ENCODE results near the gene AUTS2. TPM values are rescaled to one million over a fixed set of nuclear protein-coding genes. Genes with fewer than 3 reads are reported as not detected.
A peak's percentile ranks its signal among the peaks of the same experiment; 100 is the strongest.

AUTS2 gene
- total RNA-seq, 5 donors from 2014 or later (not counting 1 experiment from before 2014, with no cell fraction given): 10.6 to 66.2 (median 37.6) TPM

GRCh38 chr7:70608229-70608628, 1010.0 kb downstream of the AUTS2 start:
- Histone ChIP-seq H3K9me3 (no peaks in the 10 kb centered on the region), H3K4me3 (ENCODE audit: control insufficient read depth in 1 of 2, extremely low read depth in 1 of 2, low read length in 1 of 2) (no peak overlapping the region), H3K36me3 (ENCODE audit: control insufficient read depth in 2 of 2, extremely low read depth in 1 of 2, insufficient read depth in 1 of 2, low read length in 1 of 2) (no peaks in the 10 kb centered on the region), H3K27ac (ENCODE audit: low read length) (no peak overlapping the region), H3K4me1 (ENCODE audit: control insufficient read depth in 1 of 2, extremely low read depth in 1 of 2, insufficient read depth in 2 of 2, low read length in 2 of 2) (no peaks in the 10 kb centered on the region), H3K27me3 (replicated peaks in 1 of 2; ENCODE audit: control insufficient read depth in 2 of 2, extremely low read depth in 1 of 2, insufficient read depth in 2 of 2, low read length in 1 of 2) (no peaks in the 10 kb centered on the region)
- Mint-ChIP-seq H3K9me3 (peaks cover 0 to 4% (median 0%) of the 10 kb centered on the region in 3 donors), H3K27me3 (no peaks in the 10 kb centered on the region), H3K36me3 (no peaks in the 10 kb centered on the region), H3K27ac (no peak overlapping the region), H3K4me3 (no peak overlapping the region), H3K4me1 (no peaks in the 10 kb centered on the region)
- WGBS (ENCODE audit: insufficient coverage): 89% methylated on average over 2 of the region's 3 CpGs
- ATAC-seq (replicated peaks in 1 of 4): no peak
- CTCF ChIA-PET: no interaction called here
- POLR2A ChIA-PET: no interaction called here
- no peak for DNase-seq

GRCh38 chr7:70612811-70613210, 1014.5 kb downstream of the AUTS2 start:
- H3K4me3 Mint-ChIP-seq: no peak overlapping the region

DNA sequence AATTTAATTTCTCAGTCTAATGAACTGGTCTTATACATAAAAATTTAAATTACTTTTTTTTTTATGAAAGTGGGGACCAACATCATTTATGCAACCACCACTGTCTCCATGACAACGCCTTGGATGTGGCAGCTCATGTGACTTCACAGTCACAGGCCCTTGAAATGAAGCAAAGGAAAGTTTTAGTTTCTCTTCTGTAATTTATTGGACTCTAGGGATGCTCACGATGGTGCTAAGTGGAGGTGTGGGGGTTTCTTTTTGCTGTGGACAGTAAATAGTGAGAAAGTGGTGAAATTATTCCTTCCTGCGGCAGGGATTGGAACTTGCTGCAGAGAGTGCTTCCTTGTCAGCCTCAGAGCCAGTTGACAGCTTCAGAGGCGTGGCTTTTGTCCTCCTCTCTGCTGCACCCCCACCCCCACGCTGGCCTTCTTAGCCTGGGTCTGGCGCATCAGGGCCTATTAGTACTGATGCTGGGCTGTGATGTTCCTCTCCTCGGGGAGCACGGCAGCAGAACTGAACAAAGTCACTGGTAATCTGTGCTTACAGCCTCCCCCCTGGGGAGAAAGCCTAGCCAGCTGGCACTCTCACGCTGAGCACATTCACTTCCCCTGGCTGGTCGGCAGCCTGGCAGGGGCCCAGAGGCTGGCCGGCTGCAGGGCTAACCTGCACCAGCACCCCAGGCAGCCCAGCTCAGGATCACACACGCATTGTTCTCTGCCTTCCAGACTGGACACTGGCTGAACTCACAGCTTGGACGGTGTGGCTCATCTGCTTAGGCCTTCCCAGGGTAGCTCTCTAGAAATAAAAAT, 1016.2 kb downstream of the AUTS2 start:
- Mint-ChIP-seq H3K9me3 (no peaks in the 10 kb centered on the region), H3K27me3 (no peaks in the 10 kb centered on the region), H3K27ac (peak overlapping the region in 1 of 2 donors; percentile 16), H3K36me3 (no peaks in the 10 kb centered on the region), H3K4me1 (no peaks in the 10 kb centered on the region), H3K4me3 (no peak overlapping the region)
- DNase-seq (peak in 1 of 35 experiments; percentile 11), ATAC-seq (replicated peaks in 1 of 4) (peak in 1 of 4 experiments; percentile 17)
- peaks cover 0 to 2% of the 10 kb centered on the region in 2 experiments for H3K27me3 ChIP-seq (replicated peaks in 1 of 2; ENCODE audit: control insufficient read depth in 2 of 2, extremely low read depth in 1 of 2, insufficient read depth in 2 of 2, low read length in 1 of 2)
- no peaks in the 10 kb centered on the region for H3K36me3 ChIP-seq (ENCODE audit: control insufficient read depth in 2 of 2, extremely low read depth in 1 of 2, insufficient read depth in 1 of 2, low read length in 1 of 2)
- no peak overlapping the region for H3K27ac ChIP-seq (ENCODE audit: low read length)
- H3K4me3 ChIP-seq (ENCODE audit: control insufficient read depth in 1 of 2, extremely low read depth in 1 of 2, low read length in 1 of 2): no peak overlapping the region
- H3K9me3 ChIP-seq: no peaks in the 10 kb centered on the region
- WGBS (ENCODE audit: insufficient coverage): 81% methylated on average over 10 of the region's 13 CpGs
- H3K4me1 ChIP-seq (ENCODE audit: control insufficient read depth in 1 of 2, extremely low read depth in 1 of 2, insufficient read depth in 2 of 2, low read length in 2 of 2): peaks cover 0 to 3% of the 10 kb centered on the region in 2 experiments
- CTCF ChIA-PET: no interaction called here
- POLR2A ChIA-PET: interaction anchor here in 1 of 2 donors (0.7 kb wide), 1 partner anchor 9 kb away, joined by 3 read pairs; no protein-coding TSS in a partner anchor

More at GRCh38 chr7:70612811-70613210, 1014.5 kb downstream of the AUTS2 start:
- ChIA-PET POLR2A (no interaction called here), CTCF (no interaction called here)
- H3K4me1 ChIP-seq (ENCODE audit: control insufficient read depth in 1 of 2, extremely low read depth in 1 of 2, insufficient read depth in 2 of 2, low read length in 2 of 2): peaks cover 0 to 3% of the 10 kb centered on the region in 2 experiments
- H3K27me3 ChIP-seq (replicated peaks in 1 of 2; ENCODE audit: control insufficient read depth in 2 of 2, extremely low read depth in 1 of 2, insufficient read depth in 2 of 2, low read length in 1 of 2): peaks cover 0 to 2% of the 10 kb centered on the region in 2 experiments
- Mint-ChIP-seq H3K9me3 (no peaks in the 10 kb centered on the region), H3K27me3 (no peaks in the 10 kb centered on the region), H3K36me3 (no peaks in the 10 kb centered on the region), H3K4me1 (no peaks in the 10 kb centered on the region), H3K27ac (no peak overlapping the region)
- ATAC-seq (replicated peaks in 1 of 4) (no peak), DNase-seq (no peak)
- WGBS (ENCODE audit: insufficient coverage): no CpG with 5 or more reads among the region's 5 CpGs
- H3K9me3 ChIP-seq: no peaks in the 10 kb centered on the region
- H3K27ac ChIP-seq (ENCODE audit: low read length): no peak overlapping the region
- H3K36me3 ChIP-seq (ENCODE audit: control insufficient read depth in 2 of 2, extremely low read depth in 1 of 2, insufficient read depth in 1 of 2, low read length in 1 of 2): no peaks in the 10 kb centered on the region
- H3K4me3 ChIP-seq (ENCODE audit: control insufficient read depth in 1 of 2, extremely low read depth in 1 of 2, low read length in 1 of 2): no peak overlapping the region

DNA sequence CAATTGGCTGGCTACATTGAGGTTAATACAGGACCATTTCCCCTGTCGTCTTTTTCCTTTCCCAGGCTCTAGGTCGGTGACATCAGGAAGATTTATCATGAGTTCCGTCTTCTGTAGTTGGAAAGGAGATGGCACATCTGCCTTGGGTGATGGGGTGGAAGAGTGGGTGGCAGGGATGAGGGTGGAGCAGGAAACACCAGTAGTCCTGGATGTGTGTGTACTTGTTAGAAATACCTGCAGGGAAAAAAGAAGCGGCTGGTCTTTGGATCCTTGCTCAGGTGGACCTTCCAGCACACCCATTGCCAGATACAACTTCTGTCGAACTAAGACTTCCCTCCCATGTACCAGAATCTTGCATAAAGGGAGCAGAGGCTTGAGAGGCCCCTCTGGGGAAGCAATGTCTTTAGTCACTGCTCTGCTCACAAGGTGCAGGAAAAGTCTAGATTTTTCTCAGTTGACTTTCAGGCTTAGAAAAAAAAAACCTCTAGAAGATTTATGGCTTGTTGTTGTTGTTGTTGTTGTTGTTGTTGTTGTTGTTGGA, 1016.9 kb downstream of the AUTS2 start:
- Mint-ChIP-seq H3K27ac (no peak overlapping the region), H3K4me3 (no peak overlapping the region), H3K27me3 (no peaks in the 10 kb centered on the region), H3K36me3 (no peaks in the 10 kb centered on the region), H3K9me3 (no peaks in the 10 kb centered on the region), H3K4me1 (no peaks in the 10 kb centered on the region)
- DNase-seq (no peak), ATAC-seq (replicated peaks in 1 of 4) (no peak)
- ChIA-PET CTCF (no interaction called here), POLR2A (interaction anchor here in 1 of 2 donors (0.7 kb wide), 1 partner anchor 10 kb away, joined by 3 read pairs; no protein-coding TSS in a partner anchor)
- 68% methylated on average over 2 of the region's 5 CpGs for WGBS (ENCODE audit: insufficient coverage)
- no peak overlapping the region for H3K4me3 ChIP-seq (ENCODE audit: control insufficient read depth in 1 of 2, extremely low read depth in 1 of 2, low read length in 1 of 2)
- peaks cover 0 to 3% of the 10 kb centered on the region in 2 experiments for H3K4me1 ChIP-seq (ENCODE audit: control insufficient read depth in 1 of 2, extremely low read depth in 1 of 2, insufficient read depth in 2 of 2, low read length in 2 of 2)
- no peak overlapping the region for H3K27ac ChIP-seq (ENCODE audit: low read length)
- H3K9me3 ChIP-seq: no peaks in the 10 kb centered on the region
- H3K36me3 ChIP-seq (ENCODE audit: control insufficient read depth in 2 of 2, extremely low read depth in 1 of 2, insufficient read depth in 1 of 2, low read length in 1 of 2): no peaks in the 10 kb centered on the region
- peaks cover 0 to 2% of the 10 kb centered on the region in 2 experiments for H3K27me3 ChIP-seq (replicated peaks in 1 of 2; ENCODE audit: control insufficient read depth in 2 of 2, extremely low read depth in 1 of 2, insufficient read depth in 2 of 2, low read length in 1 of 2)

DNA sequence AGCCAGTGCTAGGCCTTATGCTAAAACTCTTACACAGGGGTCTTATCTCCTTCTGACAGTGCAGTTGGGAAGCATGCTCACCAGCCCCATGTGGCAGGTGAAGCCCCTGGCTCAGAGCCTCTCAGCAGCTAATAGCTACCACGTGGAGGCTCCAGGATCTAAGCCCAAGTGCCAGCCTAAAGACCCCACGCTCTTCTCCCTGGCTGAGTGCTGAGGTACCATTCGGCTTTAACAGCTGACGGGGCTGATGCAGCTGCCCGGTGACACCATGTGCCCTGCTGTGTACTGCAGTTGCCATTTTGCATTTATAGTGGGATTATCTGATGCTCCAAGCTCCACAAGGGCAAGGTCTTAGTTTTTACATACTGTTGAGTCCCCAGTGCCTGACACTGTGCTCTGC, 1017.9 kb downstream of the AUTS2 start:
- Histone ChIP-seq H3K36me3 (ENCODE audit: control insufficient read depth in 2 of 2, extremely low read depth in 1 of 2, insufficient read depth in 1 of 2, low read length in 1 of 2) (no peaks in the 10 kb centered on the region), H3K9me3 (no peaks in the 10 kb centered on the region), H3K27me3 (replicated peaks in 1 of 2; ENCODE audit: control insufficient read depth in 2 of 2, extremely low read depth in 1 of 2, insufficient read depth in 2 of 2, low read length in 1 of 2) (peaks cover 0 to 2% of the 10 kb centered on the region in 2 experiments), H3K4me3 (ENCODE audit: control insufficient read depth in 1 of 2, extremely low read depth in 1 of 2, low read length in 1 of 2) (no peak overlapping the region), H3K27ac (ENCODE audit: low read length) (no peak overlapping the region), H3K4me1 (ENCODE audit: control insufficient read depth in 1 of 2, extremely low read depth in 1 of 2, insufficient read depth in 2 of 2, low read length in 2 of 2) (peaks cover 0 to 3% of the 10 kb centered on the region in 2 experiments)
- DNase-seq (no peak), ATAC-seq (replicated peaks in 1 of 4) (no peak)
- WGBS (ENCODE audit: insufficient coverage): 76% methylated on average over 5 of the region's 5 CpGs
- ChIA-PET POLR2A (interaction anchor here in 1 of 2 donors (0.6 kb wide), 1 partner anchor 1567 kb away, joined by 3 read pairs; no protein-coding TSS in a partner anchor), CTCF (no interaction called here)
- no peak overlapping the region for H3K27ac Mint-ChIP-seq
- no peaks in the 10 kb centered on the region for H3K4me1 Mint-ChIP-seq
- H3K36me3 Mint-ChIP-seq: no peaks in the 10 kb centered on the region
- no peak overlapping the region for H3K4me3 Mint-ChIP-seq
- H3K9me3 Mint-ChIP-seq: no peaks in the 10 kb centered on the region
- H3K27me3 Mint-ChIP-seq: no peaks in the 10 kb centered on the region

GRCh38 chr7:70616821-70617220, 1018.5 kb downstream of the AUTS2 start:
- POLR2A ChIA-PET: interaction anchor here in 1 of 2 donors (0.6 kb wide), 1 partner anchor 1568 kb away, joined by 3 read pairs; no protein-coding TSS in a partner anchor
- Mint-ChIP-seq H3K4me1 (no peaks in the 10 kb centered on the region), H3K4me3 (no peak overlapping the region), H3K27me3 (no peaks in the 10 kb centered on the region), H3K36me3 (no peaks in the 10 kb centered on the region), H3K27ac (no peak overlapping the region), H3K9me3 (no peaks in the 10 kb centered on the region)
- Histone ChIP-seq H3K36me3 (ENCODE audit: control insufficient read depth in 2 of 2, extremely low read depth in 1 of 2, insufficient read depth in 1 of 2, low read length in 1 of 2) (no peaks in the 10 kb centered on the region), H3K27ac (ENCODE audit: low read length) (no peak overlapping the region), H3K4me1 (ENCODE audit: control insufficient read depth in 1 of 2, extremely low read depth in 1 of 2, insufficient read depth in 2 of 2, low read length in 2 of 2) (peaks cover 0 to 3% of the 10 kb centered on the region in 2 experiments), H3K9me3 (no peaks in the 10 kb centered on the region), H3K4me3 (ENCODE audit: control insufficient read depth in 1 of 2, extremely low read depth in 1 of 2, low read length in 1 of 2) (no peak overlapping the region), H3K27me3 (replicated peaks in 1 of 2; ENCODE audit: control insufficient read depth in 2 of 2, extremely low read depth in 1 of 2, insufficient read depth in 2 of 2, low read length in 1 of 2) (peaks cover 0 to 2% of the 10 kb centered on the region in 2 experiments)
- CTCF ChIA-PET: interaction anchor here in 1 of 2 donors (0.7 kb wide), 1 partner anchor 30 kb away, joined by 4 read pairs; no protein-coding TSS in a partner anchor
- 40% methylated on average over 1 of the region's 3 CpGs for WGBS (ENCODE audit: insufficient coverage)
- DNase-seq: no peak
- no peak for ATAC-seq (replicated peaks in 1 of 4)

All from T-cell (primary cell).